ENCODE measurements around the gene CDH8. TPM values are rescaled to one million over a fixed set of nuclear protein-coding genes. Genes with fewer than 3 reads are reported as not detected.

The CDH8 gene
- total RNA-seq, 1 experiment from 2014 or later = 0.42 TPM

DNA sequence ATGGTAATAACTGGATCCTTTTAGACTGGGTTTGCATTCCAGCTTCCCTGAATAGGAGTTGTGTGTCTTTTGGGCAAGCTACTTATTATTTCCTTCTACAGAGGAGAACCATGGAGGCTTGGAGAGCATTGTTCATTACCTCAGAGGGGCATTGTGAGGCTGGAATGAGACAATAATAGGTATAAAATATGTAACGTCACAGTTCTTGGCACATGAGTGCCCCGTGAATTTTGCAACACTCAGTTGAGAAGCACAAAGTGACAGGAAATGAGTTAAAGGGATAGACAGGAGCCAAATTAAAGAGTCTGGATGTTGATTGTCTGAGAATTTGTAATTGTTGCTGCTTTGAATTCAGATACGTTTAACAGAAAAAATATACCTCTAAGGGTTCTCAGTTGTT is 92.2 kb downstream of the CDH8 start:
- no peaks in the 10 kb centered on the region for H3K9me3 Mint-ChIP-seq (ENCODE audit: unreplicated experiment)
- CTCF ChIA-PET = interaction anchor here (0.6 to 0.8 kb wide), 2 partner anchors 62 to 174 kb away, joined by 3 read pairs; no protein-coding TSS in a partner anchor
- TF ChIP-seq, protein P1, sequence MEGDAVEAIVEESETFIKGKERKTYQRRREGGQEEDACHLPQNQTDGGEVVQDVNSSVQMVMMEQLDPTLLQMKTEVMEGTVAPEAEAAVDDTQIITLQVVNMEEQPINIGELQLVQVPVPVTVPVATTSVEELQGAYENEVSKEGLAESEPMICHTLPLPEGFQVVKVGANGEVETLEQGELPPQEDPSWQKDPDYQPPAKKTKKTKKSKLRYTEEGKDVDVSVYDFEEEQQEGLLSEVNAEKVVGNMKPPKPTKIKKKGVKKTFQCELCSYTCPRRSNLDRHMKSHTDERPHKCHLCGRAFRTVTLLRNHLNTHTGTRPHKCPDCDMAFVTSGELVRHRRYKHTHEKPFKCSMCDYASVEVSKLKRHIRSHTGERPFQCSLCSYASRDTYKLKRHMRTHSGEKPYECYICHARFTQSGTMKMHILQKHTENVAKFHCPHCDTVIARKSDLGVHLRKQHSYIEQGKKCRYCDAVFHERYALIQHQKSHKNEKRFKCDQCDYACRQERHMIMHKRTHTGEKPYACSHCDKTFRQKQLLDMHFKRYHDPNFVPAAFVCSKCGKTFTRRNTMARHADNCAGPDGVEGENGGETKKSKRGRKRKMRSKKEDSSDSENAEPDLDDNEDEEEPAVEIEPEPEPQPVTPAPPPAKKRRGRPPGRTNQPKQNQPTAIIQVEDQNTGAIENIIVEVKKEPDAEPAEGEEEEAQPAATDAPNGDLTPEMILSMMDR (IDR thresholded peaks at IDR 0.05; ENCODE audit: unreplicated experiment) = no peak

DNA sequence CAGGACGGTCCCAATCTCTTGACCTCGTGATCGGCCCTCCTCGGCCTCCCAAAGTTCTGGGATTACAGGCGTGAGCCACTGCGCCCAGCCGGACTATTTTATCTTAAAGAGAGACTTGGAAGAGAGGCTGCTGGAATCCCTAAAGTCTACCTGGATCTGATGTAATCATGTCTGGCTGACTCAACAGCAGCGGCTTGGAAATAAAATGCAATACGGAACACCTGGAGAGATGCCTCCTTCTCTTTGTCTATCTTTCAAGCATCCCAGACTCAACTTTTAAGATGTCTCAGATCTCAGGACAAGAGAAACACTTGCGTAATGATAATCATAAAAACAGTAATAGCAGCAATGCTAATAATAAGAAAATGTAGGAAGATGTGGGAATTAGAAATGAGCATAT is 95.6 kb downstream of the CDH8 start:
- POLR2A ChIA-PET = no interaction called here
- peaks cover 88% of the 10 kb centered on the region for H3K27me3 Mint-ChIP-seq (ENCODE audit: insufficient read depth, unreplicated experiment)
- CTCF ChIA-PET = no interaction called here
- intact Hi-C loops (cut with micrococcal nuclease) = no loop called here
- H3K27ac Mint-ChIP-seq (ENCODE audit: low read depth, unreplicated experiment) = no peak overlapping the region
- H3K36me3 Mint-ChIP-seq (ENCODE audit: insufficient read depth, unreplicated experiment) = no peaks in the 10 kb centered on the region
- H3K4me1 Mint-ChIP-seq (ENCODE audit: insufficient read depth, unreplicated experiment) = no peaks in the 10 kb centered on the region
- H3K9me3 Mint-ChIP-seq (ENCODE audit: unreplicated experiment) = no peaks in the 10 kb centered on the region
- BruUV-seq (replicated peaks) = no TSS peak
- H3K4me3 Mint-ChIP-seq (ENCODE audit: unreplicated experiment) = no peak overlapping the region
- TF ChIP-seq, protein P1 (IDR thresholded peaks at IDR 0.05; ENCODE audit: unreplicated experiment) = no peak
- no peak for DNase-seq (ENCODE audit: unreplicated experiment)

More for the DNA sequence above, 92.2 kb downstream of the CDH8 start:
- BruUV-seq (replicated peaks) = no TSS peak
- Mint-ChIP-seq H3K36me3 (ENCODE audit: insufficient read depth, unreplicated experiment) (no peaks in the 10 kb centered on the region), H3K4me1 (ENCODE audit: insufficient read depth, unreplicated experiment) (no peaks in the 10 kb centered on the region), H3K4me3 (ENCODE audit: unreplicated experiment) (no peak overlapping the region), H3K27ac (ENCODE audit: low read depth, unreplicated experiment) (no peak overlapping the region), H3K27me3 (ENCODE audit: insufficient read depth, unreplicated experiment) (peaks cover 96% of the 10 kb centered on the region)
- intact Hi-C loops (cut with micrococcal nuclease) = no loop called here
- no peak for DNase-seq (ENCODE audit: unreplicated experiment)
- POLR2A ChIA-PET = interaction anchor here (0.9 kb wide), 1 partner anchor 7 kb away, joined by 3 read pairs; no protein-coding TSS in a partner anchor

DNA sequence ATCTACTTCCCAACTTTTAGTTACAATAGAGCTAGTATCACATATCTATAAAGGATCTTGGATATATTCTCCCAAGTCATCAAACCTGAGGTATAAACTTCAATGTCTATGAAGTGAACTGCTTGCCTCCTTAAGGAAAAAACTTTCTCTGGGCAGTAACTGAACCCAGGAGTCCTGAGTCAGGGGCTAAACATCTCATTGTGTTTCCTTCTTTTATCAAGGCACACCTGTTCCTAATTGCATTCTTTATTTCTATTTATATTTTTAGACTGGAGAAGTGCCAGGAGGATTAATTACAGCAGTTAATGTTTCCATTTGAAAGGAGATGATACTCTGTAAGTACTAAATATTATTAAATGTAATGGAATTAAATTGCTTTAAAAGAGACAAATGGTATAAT is 98.6 kb downstream of the CDH8 start:
- no TSS peak for BruUV-seq (replicated peaks)
- ChIA-PET POLR2A (interaction anchor here (1.5 kb wide), 1 partner anchor 49 kb away, joined by 3 read pairs; no protein-coding TSS in a partner anchor), CTCF (no interaction called here)
- Mint-ChIP-seq H3K9me3 (ENCODE audit: unreplicated experiment) (no peaks in the 10 kb centered on the region), H3K4me3 (ENCODE audit: unreplicated experiment) (no peak overlapping the region), H3K27me3 (ENCODE audit: insufficient read depth, unreplicated experiment) (peaks cover 59% of the 10 kb centered on the region), H3K36me3 (ENCODE audit: insufficient read depth, unreplicated experiment) (no peaks in the 10 kb centered on the region), H3K4me1 (ENCODE audit: insufficient read depth, unreplicated experiment) (no peaks in the 10 kb centered on the region), H3K27ac (ENCODE audit: low read depth, unreplicated experiment) (no peak overlapping the region)
- TF ChIP-seq, protein P1 (IDR thresholded peaks at IDR 0.05; ENCODE audit: unreplicated experiment) = no peak
- intact Hi-C loops (cut with micrococcal nuclease) = no loop called here
- no peak for DNase-seq (ENCODE audit: unreplicated experiment)

DNA sequence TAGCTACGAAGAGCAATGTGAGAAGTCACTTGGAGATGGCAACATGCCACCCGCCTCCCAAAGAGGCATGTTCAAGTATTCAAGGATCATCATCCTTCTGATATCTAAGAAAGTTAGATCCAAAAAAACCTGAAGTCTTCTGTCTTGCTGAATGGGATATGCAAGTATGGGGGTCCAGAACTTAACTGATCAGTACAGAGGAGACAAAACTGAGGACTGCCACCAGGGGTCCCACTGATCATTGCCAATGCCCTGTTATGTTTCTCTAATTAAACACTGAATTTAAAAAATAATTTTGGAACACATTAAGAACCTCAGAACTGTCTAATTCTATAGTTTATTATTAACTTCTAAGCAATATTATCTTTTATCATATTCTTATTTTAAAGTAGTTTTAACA is 99.7 kb downstream of the CDH8 start:
- intact Hi-C loops (cut with micrococcal nuclease) = no loop called here

More for the DNA sequence above, 99.7 kb downstream of the CDH8 start:
- POLR2A ChIA-PET = interaction anchor here (0.6 kb wide), 1 partner anchor 8 kb away, joined by 3 read pairs; no protein-coding TSS in a partner anchor
- CTCF ChIA-PET = interaction anchor here (1.5 kb wide), 1 partner anchor 14 kb away, joined by 4 read pairs; no protein-coding TSS in a partner anchor
- Mint-ChIP-seq H3K9me3 (ENCODE audit: unreplicated experiment) (no peaks in the 10 kb centered on the region), H3K4me3 (ENCODE audit: unreplicated experiment) (no peak overlapping the region), H3K27me3 (ENCODE audit: insufficient read depth, unreplicated experiment) (peaks cover 47% of the 10 kb centered on the region), H3K4me1 (ENCODE audit: insufficient read depth, unreplicated experiment) (no peaks in the 10 kb centered on the region), H3K27ac (ENCODE audit: low read depth, unreplicated experiment) (no peak overlapping the region), H3K36me3 (ENCODE audit: insufficient read depth, unreplicated experiment) (no peaks in the 10 kb centered on the region)
- TF ChIP-seq, protein P1 (IDR thresholded peaks at IDR 0.05; ENCODE audit: unreplicated experiment) = peak; percentile 28
- peak; percentile 8 for DNase-seq (ENCODE audit: unreplicated experiment)
- no TSS peak for BruUV-seq (replicated peaks)
